ENCODE measurements around the gene FAM184B.
A peak's percentile ranks its signal among the peaks of the same experiment; 100 is the strongest.

The FAM184B gene

DNA sequence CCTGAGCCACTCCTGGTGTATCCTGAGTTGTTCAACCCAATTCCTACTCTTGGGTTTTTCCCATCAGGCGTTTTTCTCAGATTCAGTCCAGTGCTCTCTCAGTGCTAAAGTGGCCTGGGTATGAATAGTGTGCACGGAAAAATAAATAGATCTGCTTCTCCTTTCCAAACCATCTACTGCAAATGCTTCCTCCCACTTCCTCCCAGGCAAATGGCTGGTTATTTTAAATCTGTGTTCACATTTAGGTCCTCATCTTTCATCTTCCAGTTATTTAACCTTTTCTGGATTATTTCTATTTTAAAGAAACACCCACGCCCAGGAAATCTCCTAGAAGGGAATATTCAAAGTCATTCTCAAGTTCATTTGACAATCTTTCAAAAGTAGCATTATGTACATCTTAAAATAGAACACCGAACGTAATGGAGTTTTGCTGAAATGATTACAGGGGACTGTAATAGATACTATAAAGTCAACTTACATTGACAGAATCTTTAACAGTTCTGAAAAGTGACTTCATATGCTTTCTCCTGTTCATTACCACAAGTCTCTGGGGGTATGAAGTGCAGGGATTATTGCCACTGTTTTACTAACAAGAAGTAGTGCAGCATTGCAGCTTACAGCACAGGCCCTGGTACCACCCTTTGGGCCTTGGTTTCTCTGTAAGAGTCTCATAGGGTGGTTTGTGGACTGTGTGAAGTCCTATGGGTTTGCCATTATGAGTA is 100.7 kb downstream of the FAM184B start:
- H3F3A ChIP-seq (ENCODE audit: insufficient read depth, low read length) = no peaks in the 10 kb centered on the region
- TF ChIP-seq EZH2phosphoT487 (IDR thresholded peaks at IDR 0.05; ENCODE audit: low read length) (no peak), EZH2 (optimal IDR thresholded peaks at IDR 0.05; ENCODE audit: low read depth, low read length) (no peak)
- TF ChIP-seq, protein P1, sequence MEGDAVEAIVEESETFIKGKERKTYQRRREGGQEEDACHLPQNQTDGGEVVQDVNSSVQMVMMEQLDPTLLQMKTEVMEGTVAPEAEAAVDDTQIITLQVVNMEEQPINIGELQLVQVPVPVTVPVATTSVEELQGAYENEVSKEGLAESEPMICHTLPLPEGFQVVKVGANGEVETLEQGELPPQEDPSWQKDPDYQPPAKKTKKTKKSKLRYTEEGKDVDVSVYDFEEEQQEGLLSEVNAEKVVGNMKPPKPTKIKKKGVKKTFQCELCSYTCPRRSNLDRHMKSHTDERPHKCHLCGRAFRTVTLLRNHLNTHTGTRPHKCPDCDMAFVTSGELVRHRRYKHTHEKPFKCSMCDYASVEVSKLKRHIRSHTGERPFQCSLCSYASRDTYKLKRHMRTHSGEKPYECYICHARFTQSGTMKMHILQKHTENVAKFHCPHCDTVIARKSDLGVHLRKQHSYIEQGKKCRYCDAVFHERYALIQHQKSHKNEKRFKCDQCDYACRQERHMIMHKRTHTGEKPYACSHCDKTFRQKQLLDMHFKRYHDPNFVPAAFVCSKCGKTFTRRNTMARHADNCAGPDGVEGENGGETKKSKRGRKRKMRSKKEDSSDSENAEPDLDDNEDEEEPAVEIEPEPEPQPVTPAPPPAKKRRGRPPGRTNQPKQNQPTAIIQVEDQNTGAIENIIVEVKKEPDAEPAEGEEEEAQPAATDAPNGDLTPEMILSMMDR (IDR thresholded peaks at IDR 0.05; ENCODE audit: low read length) = no peak
- H3K4me1 ChIP-seq (ENCODE audit: low read length) = no peaks in the 10 kb centered on the region
- H4K20me1 ChIP-seq (ENCODE audit: insufficient read depth, low read length) = no peaks in the 10 kb centered on the region
- H3K27me3 ChIP-seq (replicated peaks; ENCODE audit: insufficient read depth, low read length) = no peaks in the 10 kb centered on the region
- no peak for DNase-seq
- no peaks in the 10 kb centered on the region for H3K9me3 ChIP-seq (replicated peaks; ENCODE audit: insufficient read depth, low read length)
- H2AFZ ChIP-seq (ENCODE audit: low read length) = no peak overlapping the region
- no peaks in the 10 kb centered on the region for H3K9me2 ChIP-seq (replicated peaks; ENCODE audit: insufficient read depth, low read length)
- no peaks in the 10 kb centered on the region for H3K79me2 ChIP-seq (ENCODE audit: low read length)
- H3K36me3 ChIP-seq (replicated peaks; ENCODE audit: insufficient read depth, low read length) = no peaks in the 10 kb centered on the region
- H3K27ac ChIP-seq (ENCODE audit: low read length) = no peak overlapping the region
- H3K9ac ChIP-seq (ENCODE audit: low read length) = no peak overlapping the region
- no peak overlapping the region for H3K4me2 ChIP-seq (ENCODE audit: low read depth, low read length)
- no peak overlapping the region for H3K4me3 ChIP-seq (ENCODE audit: low read length)

DNA sequence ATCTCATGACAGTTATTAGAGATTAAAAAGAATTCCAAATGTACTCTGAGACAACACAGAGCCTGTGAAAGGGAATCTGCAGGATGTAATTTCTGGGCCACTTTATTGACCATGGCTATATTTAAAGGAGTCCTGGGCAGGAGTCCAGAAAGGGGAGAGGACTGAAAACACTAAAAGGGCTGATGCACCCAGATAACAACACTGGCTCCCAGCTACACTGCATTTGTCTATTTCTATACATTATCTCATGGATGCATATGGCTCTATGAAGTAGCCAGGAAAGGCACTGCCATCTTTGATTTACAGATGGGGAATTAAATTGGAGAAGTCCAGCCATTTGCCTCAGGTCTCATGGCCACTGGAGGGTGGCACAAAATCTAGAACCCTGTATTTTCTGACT is 111.0 kb downstream of the FAM184B start:
- no peak overlapping the region for H3K27ac ChIP-seq (ENCODE audit: low read length)
- no peaks in the 10 kb centered on the region for H4K20me1 ChIP-seq (ENCODE audit: insufficient read depth, low read length)
- no peaks in the 10 kb centered on the region for H3K9me3 ChIP-seq (replicated peaks; ENCODE audit: insufficient read depth, low read length)
- H3K36me3 ChIP-seq (replicated peaks; ENCODE audit: insufficient read depth, low read length) = no peaks in the 10 kb centered on the region
- H3K4me1 ChIP-seq (ENCODE audit: low read length) = no peaks in the 10 kb centered on the region
- TF ChIP-seq, protein P1 (IDR thresholded peaks at IDR 0.05; ENCODE audit: low read length) = no peak
- no peak for TF ChIP-seq EZH2phosphoT487 (IDR thresholded peaks at IDR 0.05; ENCODE audit: low read length)
- no peak for TF ChIP-seq EZH2 (optimal IDR thresholded peaks at IDR 0.05; ENCODE audit: low read depth, low read length)
- no peak overlapping the region for H3K4me3 ChIP-seq (ENCODE audit: low read length)
- H3K27me3 ChIP-seq (replicated peaks; ENCODE audit: insufficient read depth, low read length) = no peaks in the 10 kb centered on the region
- H3K79me2 ChIP-seq (ENCODE audit: low read length) = no peaks in the 10 kb centered on the region
- no peak overlapping the region for H3K9ac ChIP-seq (ENCODE audit: low read length)
- H3F3A ChIP-seq (ENCODE audit: insufficient read depth, low read length) = no peaks in the 10 kb centered on the region
- H2AFZ ChIP-seq (ENCODE audit: low read length) = no peak overlapping the region
- DNase-seq = no peak
- H3K9me2 ChIP-seq (replicated peaks; ENCODE audit: insufficient read depth, low read length) = no peaks in the 10 kb centered on the region
- H3K4me2 ChIP-seq (ENCODE audit: low read depth, low read length) = no peak overlapping the region

DNA sequence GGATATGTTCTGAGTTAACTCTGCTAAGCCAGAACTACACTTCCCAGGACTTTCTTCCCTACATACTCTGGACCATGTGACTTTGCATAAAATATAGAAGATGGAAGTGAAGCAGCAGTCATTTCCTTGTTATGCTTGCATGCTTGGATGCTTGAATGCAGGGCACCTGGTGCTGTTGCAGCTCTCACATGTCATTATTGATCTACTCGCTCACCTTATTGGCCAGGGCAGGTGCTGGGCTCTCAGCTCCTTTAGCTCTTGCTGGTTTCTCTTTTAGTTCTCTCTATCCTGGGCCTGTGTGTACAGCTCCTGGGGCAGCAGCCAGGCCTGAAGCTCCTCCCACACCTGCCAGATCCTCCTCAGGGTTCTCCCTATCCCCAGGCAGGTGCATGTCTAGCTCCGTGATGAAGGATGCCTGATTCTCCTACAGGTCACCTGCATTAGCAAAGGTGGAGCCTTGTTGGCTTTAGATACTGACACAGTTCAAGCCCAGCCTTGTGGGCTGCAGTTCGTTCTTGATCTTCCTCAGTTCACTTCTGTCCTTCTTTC is 113.7 kb downstream of the FAM184B start:
- Histone ChIP-seq H3K36me3 (replicated peaks; ENCODE audit: insufficient read depth, low read length) (no peaks in the 10 kb centered on the region), H4K20me1 (ENCODE audit: insufficient read depth, low read length) (no peaks in the 10 kb centered on the region), H2AFZ (ENCODE audit: low read length) (no peak overlapping the region), H3K9ac (ENCODE audit: low read length) (no peak overlapping the region), H3F3A (ENCODE audit: insufficient read depth, low read length) (no peaks in the 10 kb centered on the region), H3K9me3 (replicated peaks; ENCODE audit: insufficient read depth, low read length) (no peaks in the 10 kb centered on the region), H3K27me3 (replicated peaks; ENCODE audit: insufficient read depth, low read length) (no peaks in the 10 kb centered on the region), H3K4me3 (ENCODE audit: low read length) (no peak overlapping the region), H3K27ac (ENCODE audit: low read length) (no peak overlapping the region), H3K4me1 (ENCODE audit: low read length) (no peaks in the 10 kb centered on the region), H3K9me2 (replicated peaks; ENCODE audit: insufficient read depth, low read length) (no peaks in the 10 kb centered on the region), H3K79me2 (ENCODE audit: low read length) (no peaks in the 10 kb centered on the region), H3K4me2 (ENCODE audit: low read depth, low read length) (no peak overlapping the region)
- no peak for TF ChIP-seq EZH2 (optimal IDR thresholded peaks at IDR 0.05; ENCODE audit: low read depth, low read length)
- TF ChIP-seq, protein P1 (IDR thresholded peaks at IDR 0.05; ENCODE audit: low read length) = no peak
- no peak for TF ChIP-seq EZH2phosphoT487 (IDR thresholded peaks at IDR 0.05; ENCODE audit: low read length)
- peak; percentile 41 for DNase-seq
